Stimulated activated CD4-positive, alpha-beta T cell treated with anti-CD3 and anti-CD28 coated beads, Interleukin-4, amount 100 ng/mL, for 1 hour (primary cell): ENCODE results near the gene DLX1.
"Not testable (repeated sequence)": the region's sequence is repeated elsewhere in the genome, so short reads cannot be mapped to it uniquely, and the experiment has no call there.

Experiments
- DNase-seq: peaks from one replicate; pipeline ENCODE4 v3.0.0-alpha.2; 2020

The DLX1 gene

DNA sequence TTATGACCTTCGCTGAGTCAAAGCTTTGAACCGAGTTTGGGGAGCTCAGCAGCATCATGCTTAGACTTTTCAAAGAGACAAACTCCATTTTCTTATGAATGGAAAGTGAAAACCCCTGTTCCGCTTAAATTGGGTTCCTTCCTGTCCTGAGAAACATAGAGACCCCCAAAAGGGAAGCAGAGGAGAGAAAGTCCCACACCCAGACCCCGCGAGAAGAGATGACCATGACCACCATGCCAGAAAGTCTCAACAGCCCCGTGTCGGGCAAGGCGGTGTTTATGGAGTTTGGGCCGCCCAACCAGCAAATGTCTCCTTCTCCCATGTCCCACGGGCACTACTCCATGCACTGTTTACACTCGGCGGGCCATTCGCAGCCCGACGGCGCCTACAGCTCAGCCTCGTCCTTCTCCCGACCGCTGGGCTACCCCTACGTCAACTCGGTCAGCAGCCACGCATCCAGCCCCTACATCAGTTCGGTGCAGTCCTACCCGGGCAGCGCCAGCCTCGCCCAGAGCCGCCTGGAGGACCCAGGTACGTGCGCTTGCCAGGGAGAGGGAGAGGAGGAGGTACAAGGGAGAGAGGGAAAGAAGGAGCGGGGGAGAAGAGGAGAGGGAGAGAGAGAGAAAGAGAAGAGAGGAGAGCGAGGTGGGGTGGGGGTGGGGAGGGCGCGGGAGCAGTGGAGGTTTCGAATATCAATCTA is at the start of gene DLX1:
DLX1 (plus strand) TSS at position 48 of the 700 bp plus-strand sequence; CDS start at position 219, 171 bp downstream.
- DNase-seq, result no peak

DNA sequence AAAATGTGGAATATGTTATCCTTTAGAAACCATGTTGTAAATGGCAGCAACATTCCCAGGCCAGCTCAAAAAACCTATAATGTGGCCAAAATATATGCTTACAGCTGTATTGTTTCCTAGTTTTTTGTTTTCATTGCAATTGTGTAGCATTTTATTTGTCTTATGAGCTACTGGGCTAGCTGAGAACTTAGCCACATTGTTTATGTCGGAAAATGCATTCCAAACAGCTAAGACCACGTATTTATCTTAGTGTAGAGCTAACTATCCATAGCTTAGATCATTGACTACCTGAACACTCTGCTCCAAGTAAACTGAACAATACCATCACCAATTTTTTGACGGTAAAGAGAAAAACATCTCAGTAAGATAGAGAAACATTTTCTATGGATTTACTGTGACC is 47.2 kb upstream of the DLX1 start:
- no peak for DNase-seq

DNA sequence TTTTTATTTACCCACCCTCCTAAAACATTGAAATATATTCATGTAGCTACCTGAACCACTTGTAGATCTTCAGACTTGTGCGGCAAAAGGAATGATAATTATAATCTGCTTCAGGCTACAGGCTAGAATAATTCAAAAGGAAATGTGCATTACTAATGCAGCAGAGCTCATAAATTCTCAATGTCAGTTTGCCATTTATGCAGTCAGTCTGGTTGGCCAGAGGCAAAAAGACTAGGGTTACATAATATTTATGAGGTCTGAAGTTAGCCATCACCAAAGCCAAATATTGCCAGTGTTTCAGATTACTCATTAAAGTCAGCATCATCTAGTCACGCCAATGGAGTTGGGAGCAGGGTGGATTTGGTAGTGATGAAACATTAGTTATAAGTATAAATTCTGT is 46.7 kb upstream of the DLX1 start:
- DNase-seq, result no peak

DNA sequence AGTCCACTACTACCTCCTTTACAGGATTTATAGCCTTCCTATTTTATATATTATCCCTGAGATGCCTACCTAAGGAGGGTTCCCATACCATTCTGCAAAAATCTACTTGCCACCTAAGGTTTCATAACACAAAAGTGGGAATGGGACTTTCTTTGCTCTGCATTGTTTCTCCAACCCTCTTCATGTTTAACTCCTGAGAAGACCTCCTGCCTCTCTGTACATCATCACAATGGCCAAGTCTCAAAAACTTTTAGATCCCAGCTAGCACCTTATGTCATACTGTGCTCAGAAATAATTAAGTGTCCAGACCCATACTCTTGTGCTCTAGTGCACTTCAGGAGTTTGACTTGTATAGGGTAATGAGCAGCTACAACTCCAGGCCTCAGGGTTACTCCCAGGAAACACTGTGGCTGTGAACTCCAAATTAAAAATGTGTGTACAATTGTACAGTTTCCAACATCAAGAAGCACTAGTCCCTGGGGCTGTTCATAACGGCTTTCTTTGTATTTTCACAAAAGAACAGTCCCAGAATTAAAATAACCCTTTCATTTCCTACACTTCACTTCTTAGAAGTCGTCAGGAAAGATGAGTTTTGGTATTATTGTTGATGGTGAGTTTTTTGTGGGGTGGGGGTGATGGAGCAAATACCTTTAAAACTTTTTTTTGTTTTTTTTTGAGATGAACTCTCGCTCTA is 46.1 kb upstream of the DLX1 start:
- no peak for DNase-seq

DNA sequence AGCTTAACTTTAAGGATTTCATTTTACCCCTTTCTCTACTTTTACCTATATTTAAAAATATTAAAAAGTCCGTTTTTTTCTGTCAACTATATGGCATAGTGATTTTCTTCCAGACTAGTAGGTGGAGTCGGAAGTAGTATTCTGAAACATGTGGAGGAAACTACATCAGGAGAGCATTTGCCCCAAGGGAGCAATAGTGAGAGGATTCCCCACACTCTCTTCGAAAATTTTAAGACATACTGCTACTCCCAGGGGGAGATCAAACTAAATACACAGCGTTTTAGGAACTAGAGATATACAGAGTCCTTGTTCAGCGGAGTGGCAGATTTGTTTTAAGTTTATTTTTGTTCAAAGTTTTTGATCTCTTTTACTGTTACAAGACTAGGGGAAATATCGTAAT is 45.0 kb upstream of the DLX1 start:
- DNase-seq, result no peak

DNA sequence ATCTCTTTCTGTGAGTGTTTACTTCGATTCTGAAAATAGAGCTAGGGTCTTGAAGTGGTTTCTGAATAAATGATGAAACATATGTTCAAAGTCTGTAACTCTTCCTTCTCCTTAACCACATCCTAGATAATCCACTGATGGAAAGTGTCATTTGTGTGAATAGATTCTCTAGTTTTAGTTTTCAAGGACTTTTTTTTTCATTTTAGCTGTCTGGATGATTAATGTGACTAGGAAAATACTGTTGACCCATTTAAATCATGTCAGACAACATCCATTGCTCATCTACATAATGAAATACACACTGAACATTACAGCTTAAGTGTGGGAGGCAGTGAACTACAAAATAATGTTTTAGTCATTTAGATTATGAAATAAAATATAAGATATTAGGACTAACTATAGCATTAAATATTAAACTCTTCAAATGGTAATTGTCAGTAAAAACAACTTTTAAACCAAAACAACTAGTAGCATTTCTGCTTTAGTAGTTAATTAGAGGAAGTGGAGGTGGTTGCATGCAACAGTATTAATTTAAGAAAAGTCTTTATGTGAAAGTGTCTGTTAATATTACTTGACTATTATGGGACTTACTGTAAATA is 39.1 kb upstream of the DLX1 start:
- DNase-seq, result no peak

DNA sequence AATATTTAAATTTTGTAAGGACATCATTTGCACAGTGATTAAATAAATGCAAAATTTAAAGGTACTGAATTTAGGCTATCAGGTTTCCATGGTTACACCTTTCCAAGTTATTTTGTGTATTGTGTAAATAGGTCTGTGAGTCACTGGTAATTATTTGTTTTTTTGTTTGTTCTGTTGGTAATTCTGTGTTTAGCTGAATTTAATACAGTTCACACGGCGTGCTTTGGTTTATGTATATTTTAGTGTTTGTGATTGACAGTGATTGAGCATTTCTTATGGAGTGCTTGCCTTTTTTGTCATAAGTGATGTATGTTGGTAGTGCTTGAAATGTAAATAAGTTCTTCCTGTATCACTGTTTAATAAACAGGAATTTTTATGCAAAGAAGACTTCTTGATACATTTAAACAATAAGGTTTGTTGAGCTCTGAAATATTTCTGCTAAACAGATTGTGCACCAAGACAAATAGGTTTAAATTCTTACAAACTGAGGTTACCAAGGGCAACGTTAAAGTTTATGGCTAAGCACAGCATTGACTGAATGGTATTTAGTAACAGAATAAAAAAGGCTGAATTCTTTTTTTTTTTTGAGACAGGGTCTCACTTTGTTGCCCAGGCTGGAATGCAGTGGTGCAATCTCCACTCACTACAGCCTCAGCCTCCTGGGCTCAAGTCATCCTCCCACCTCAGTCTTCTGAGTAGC is 38.3 kb upstream of the DLX1 start:
- DNase-seq, result no peak

DNA sequence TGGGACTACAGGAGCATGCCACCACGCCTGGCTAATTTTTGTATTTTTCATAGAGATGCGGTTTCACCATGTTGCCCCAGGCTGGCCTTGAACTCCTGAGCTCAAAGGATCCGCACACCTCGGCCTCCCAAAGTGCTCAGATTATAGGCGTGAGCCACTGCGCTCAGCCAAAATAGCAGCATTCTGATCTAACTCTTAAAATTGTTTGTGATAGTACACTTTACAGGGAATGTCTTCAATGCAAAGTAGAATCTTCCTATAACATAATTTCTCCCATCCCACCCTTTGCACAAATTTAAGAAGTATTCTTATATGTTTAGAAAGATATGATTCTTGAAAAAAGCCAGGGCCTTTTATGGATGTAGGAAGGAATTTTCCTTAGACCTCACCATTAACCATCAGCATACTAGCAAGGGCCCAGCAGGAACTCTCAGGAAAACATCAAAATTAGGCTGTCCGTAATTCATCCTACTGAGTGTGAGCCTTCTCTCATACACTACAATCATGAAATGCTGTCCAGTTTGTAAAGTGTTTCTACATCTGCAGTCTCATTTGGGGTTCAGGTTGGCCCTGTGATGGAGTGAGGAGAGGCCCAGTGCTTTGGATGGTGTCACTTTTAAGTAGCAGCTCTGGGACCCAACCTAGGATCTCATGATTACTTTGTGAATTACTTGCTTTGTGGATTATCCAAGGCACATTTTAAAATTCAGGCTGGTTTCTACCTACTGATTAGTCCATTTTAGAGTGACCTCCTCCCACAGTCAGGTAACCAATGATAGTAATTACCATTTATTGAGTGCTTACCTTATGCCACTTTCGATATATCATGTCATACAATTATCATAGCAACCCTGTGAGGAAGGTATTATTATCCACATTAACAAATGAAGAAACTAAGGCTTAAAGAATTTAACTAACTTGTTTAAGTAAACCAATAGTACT is 37.5 kb upstream of the DLX1 start:
- no peak for DNase-seq

DNA sequence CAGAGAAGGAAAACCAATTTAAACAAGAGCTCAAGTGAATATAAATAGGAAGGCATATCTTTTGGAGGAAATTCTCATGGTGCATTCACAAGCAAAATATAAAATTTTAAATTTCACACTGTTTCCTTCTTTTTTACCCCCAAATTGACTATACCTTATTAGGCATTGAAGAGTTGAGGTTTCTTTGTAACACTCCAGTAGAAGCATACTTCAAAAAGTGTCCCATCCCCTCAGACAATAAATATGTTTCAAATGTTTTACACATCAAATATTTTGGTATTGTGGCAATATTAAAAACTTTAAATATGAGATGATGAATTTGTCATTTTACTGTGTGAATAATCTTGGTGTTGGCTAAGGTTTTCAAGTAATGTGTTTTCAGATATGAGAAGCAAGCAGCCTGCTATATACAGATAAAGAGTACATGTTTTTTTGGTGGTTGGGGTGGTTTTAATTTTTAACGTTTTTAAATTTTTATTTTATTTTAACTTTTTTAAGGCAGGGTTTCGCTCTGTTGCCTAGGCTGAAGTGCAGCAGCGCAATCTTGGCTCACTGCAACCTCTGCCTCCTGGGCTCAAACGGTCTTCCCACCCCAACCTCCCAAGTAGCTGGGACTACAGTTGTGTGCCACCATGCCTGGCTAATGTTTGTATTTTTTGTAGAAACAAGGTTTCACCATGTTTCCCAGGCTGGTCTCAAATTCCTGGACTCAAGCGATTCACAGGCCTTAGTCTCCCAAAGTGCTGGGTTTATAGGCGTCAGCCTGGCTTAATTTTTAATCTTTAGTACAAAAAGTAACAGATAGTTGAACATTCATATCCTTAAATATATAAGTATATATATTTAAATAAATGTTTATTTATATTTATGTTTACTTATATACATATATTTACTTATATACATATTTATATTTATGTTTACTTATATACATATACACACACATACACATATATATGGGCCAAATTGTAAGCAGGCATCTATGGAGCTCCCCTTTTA is 36.5 kb upstream of the DLX1 start:
- DNase-seq, result no peak

DNA sequence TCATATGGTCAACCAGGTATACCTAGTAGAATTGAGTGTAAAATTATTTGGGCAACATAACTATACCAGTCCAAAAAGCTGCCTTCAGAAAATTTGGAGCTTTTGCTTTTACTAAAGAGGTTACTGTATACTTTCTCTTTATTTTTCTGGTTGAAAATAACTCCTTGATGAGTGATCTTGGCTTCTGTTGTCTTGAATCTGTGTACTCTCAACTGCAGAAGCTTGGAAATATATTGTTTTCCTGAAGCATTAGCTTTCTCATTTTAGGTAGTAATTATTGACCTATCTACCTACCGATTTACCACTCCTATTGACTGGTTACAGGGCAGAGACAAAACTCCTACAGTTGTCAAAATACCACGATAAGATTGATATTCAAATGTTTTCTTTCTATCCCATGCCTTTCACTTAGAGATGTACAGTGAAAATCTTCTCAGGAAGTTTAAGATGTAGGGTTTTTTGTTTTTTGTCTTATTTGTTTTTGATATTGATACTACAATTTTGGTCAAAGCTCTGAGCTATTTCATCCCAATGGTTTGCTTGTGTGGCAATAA is 35.7 kb upstream of the DLX1 start:
- no peak for DNase-seq

DNA sequence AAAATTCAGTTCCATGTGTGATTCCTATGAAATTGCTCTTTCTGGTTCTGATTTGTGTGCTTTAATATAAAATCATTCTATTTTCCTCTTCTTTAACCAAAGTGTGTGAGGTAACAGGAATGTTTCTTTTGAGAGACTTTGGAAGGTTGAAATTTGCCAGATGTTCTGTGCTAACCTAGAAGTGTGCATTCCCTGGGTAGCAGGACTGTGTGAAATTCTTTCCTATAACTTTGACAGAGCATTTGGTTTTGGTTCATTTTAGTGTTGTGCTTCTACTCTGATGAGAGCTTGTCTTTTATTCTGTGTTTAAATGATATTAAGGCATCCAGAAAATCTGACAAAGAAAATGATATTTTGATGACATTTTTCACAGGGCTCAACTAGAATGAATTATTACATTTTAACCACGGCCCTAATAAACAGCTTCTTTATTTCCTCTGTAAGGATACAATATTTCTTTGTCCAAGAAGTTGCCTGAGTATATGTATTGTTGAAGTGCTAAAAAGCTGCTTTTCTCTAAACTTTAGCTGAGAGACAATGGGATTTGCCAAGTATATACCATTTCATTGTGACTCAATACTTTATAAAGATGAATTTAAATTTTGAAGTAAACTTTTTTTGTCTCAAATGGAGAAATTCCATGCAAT is 34.7 kb upstream of the DLX1 start:
- no peak for DNase-seq

DNA sequence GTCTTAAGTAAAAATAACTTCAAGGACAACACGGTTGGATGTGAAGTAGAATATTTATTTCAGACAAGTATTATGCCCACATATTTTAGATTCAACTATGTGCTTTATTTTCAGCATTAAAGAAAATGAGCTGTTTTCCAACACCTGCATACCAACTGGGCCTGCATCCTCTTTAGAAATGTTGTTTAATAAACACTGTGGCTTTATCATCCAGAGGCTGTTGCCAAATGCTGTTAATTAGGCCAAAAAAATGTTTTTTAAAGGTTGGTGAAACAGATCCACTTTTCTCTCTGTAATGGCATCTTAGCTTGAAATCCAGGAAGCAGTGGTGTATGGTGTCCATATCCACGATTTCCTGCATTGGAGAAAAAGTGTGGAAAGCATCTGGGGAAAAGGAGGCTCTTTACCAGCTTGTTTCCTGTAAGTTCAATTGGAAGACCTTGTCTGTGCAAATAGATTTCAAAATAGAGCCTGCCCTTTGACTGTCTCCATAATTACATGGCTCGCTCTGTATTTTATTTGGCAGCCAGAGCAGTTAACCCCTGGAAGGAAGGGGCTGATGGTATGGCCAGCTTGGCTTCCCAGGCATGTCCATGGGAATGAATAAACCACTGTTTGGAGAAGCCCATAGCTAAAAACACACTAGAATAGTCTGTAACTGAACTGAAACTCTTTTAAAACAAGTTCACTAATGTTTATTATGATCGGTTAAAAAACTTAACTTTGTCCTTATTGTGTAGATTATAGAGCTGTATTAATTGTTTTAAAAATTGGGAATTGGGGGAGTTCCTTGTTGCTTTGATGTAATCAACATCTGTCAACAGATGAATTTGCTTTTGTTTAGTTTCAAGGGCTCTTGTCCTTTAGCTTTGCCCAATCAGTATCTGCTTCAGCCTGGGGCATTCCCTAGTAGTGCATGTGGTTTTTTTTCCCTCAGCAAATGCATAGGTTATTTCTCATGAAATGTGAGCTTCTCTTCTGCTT is 33.0 kb upstream of the DLX1 start:
- no peak for DNase-seq

DNA sequence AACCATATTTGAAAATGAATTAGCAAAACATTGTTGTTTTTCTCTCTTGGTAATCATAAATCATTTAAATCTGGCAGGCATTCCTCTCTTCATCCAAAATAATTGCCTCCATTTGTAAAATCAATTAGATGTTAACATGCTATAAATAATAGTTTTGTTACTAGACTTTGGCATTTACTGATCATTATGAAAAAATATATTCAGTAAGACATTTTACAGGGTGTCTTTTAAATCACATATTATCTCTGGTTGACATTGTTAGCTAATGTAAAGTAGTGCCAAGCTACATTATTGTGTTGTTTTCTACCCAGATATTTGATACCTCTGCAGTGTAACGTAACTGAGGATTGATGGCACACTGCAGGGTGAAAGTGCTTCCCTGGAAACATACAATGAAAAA is 31.8 kb upstream of the DLX1 start:
- DNase-seq, result no peak

DNA sequence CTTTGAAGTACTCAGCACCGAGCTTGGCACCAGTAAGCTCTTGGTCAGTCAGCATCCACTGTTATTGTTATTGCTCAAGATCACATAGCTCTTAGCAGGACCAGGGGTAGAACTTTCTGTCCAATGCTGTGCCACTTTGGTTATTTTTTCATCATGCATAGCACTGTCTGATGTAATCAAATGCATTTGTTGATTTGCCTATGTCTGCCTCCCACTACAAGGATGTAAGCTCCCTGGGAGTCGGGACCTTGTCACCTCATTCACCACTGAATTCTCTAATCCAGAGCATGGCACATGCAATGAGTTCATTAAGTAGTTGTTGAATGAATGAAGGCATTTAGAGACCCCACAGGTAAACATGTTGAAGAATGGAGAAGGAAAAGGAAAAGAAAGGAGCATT is 29.0 kb upstream of the DLX1 start:
- DNase-seq, result no peak

DNA sequence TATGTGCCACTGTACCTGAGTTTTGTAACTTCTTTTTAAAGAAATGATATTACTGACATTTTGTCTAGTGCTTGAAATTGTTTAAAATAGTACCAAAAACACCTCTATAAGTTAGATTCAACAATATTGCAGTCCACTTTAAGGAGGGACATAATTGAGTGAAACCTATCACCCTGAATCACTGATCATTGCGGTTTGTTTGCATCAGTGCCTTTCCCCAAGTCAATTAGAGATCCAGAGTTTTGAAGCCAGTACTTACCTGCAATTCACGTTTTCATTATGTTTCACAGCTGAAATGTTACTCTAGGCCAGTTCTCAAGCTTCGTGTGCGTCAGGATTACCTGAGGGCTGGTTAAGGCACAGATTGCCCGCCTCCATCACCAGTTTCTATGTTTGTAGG is 26.6 kb upstream of the DLX1 start:
- DNase-seq, result no peak

DNA sequence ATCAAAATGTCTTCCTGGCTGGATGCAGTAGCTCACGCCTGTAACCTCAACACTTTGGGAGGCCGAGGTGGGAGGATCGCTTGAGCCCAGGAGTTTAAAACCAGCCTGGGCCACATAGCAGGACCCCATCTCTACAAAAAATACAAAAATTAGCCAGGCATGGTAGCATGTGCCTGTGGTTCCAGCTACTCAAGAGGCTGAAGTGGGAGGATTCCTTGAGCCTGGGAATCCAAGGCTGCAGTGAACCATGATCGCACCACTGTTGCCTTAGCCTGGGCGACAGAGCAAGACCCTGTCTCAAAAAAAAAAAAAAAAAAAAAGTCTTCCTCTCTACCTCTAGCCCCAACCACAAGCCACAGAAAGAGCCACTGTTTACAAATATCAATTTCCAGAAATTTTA is 25.2 kb upstream of the DLX1 start:
- DNase-seq, result not testable (repeated sequence)

DNA sequence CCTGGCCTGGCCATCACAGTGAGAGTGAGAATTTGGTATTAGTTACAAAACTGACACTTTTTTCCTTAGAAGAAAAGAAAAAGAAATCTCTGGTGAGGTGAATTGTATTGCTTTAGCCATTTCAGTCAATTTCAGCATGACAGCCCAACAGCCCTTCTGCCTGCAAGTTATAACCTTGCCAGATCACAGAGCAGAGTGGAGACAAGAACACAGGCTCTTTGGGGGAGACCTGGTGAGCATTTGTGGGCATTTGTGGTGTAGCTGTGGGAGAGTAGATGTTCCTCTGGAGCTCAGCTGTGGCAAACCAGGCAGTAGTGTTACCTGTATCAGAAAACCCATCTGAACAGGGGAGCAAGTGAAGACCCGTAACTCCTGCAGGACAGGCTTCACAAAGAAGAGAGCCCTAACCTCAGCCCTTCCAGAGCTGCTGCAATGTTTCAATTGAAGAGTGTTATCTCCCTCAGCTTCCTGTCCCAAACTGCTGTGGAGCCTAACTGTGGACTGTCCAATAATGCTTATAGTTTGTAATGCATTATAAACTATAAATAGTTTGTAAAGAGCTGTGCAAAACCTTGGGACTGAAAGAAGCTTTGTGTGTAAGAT is 22.8 kb upstream of the DLX1 start:
- DNase-seq, result no peak

DNA sequence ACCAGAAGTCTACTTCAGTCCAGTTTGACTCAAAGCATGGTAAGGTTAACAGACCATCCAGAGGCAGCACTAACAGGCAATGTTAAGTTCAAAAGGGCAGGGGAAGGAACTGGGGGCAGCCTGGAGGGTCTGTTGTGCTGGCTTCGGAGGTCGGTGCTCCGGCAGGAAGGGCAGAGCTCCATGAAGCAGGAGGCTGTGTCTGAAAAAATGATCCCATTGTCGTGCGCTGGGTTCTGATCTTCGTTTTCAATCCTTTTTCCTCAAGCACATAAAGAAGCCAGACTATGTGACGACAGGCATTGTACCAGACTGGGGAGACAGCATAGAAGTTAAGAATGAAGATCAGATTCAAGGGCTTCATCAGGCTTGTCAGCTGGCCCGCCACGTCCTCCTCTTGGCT is 21.9 kb upstream of the DLX1 start:
- DNase-seq, result no peak

DNA sequence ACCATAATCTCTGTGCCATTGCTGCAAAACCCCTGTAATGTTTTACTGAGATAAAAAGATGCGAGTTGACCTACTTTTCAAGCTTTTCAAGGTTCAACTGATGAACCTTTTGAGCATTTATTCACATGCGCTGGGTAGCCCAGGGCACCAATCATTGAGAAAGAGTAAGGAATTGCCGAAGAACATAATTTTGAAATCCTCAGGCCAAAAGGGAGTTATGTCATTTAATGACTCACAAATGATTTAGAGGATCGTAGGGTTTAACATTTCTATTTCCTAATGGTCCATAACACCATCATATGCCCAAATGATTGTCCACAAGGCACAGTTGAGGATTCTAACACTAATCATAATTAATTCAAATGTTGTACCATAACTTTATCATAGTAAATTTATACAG is 20.2 kb upstream of the DLX1 start:
- no peak for DNase-seq
